ENCODE data around the gene DHX15. TPM values are rescaled to one million over a fixed set of nuclear protein-coding genes. Genes with fewer than 3 reads are reported as not detected.

DHX15 gene
- total and polyA plus RNA-seq, 2 of the 8 experiments (the other 6 are each of a cell fraction or from before 2014, with no cell fraction given): 126 to 286 TPM

GRCh38 chr4:24624381-24624780 lies 40.0 kb upstream of the DHX15 start (continued):
- TF ChIP-seq RBBP5 (IDR thresholded peaks at IDR 0.05; ENCODE audit: borderline replicate concordance, low read depth, low read length) (no peak), MAX (IDR thresholded peaks at IDR 0.05) (no peak), KDM4A (IDR thresholded peaks at IDR 0.05; ENCODE audit: low read depth, low read length, severe bottlenecking) (no peak), SIX5 (IDR thresholded peaks at IDR 0.05; ENCODE audit: low read depth, low read length) (no peak), ATF2 (IDR thresholded peaks at IDR 0.05; ENCODE audit: low read length) (no peak), EGR1 (IDR thresholded peaks at IDR 0.05; ENCODE audit: borderline replicate concordance, low read depth, low read length) (no peak)
